Sigmoid colon (tissue), 4 donors: Measurements from ENCODE around the gene MRPL55.

Experiments
- CTCF ChIP-seq, 4 experiments: fragments of 450-650 bp in 3 of 4; fragments of 200-600 bp in 1 of 4; IDR thresholded peaks; one replicate each; pipeline ENCODE4 v1.5.1; 2016 to 2019; ENCODE audit warnings: antibody characterized with exemption in 4 of 4, mild to moderate bottlenecking in 3 of 4, moderate library complexity in 2 of 4
- EP300 ChIP-seq, 4 donors: sonication (generic); formaldehyde crosslinking; IDR thresholded peaks; one replicate each; pipeline ENCODE4 v1.6.1; 2017; ENCODE audit warnings: antibody characterized with exemption in 4 of 4
- POLR2AphosphoS5 ChIP-seq, 4 donors: sonication (generic); formaldehyde crosslinking; IDR thresholded peaks; one replicate each; pipeline ENCODE4 v1.6.1; 2017; ENCODE audit warnings: antibody characterized with exemption in 4 of 4

GRCh38 chr1:228108742-228109072, 392 bp downstream of the MRPL55 start:
- TF ChIP-seq POLR2AphosphoS5 (IDR thresholded peaks at IDR 0.05) (no peak), CTCF (IDR thresholded peaks at IDR 0.05) (no peak), EP300 (IDR thresholded peaks at IDR 0.05) (no peak)
